ENCODE results near the gene AK1. TPM values are rescaled to one million over a fixed set of nuclear protein-coding genes. Genes with fewer than 3 reads are reported as not detected.

AK1 gene
- total and polyA plus RNA-seq, 2 of the 13 experiments (the other 11 are each of a cell fraction or from before 2014, with no cell fraction given), result 19.1 to 32.8 TPM

- no peak for TF ChIP-seq ZNF280B (CRISPR knock-in tag; IDR thresholded peaks at IDR 0.05; ENCODE audit: borderline replicate concordance)
- TF ChIP-seq, protein P1, sequence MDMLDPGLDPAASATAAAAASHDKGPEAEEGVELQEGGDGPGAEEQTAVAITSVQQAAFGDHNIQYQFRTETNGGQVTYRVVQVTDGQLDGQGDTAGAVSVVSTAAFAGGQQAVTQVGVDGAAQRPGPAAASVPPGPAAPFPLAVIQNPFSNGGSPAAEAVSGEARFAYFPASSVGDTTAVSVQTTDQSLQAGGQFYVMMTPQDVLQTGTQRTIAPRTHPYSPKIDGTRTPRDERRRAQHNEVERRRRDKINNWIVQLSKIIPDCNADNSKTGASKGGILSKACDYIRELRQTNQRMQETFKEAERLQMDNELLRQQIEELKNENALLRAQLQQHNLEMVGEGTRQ (IDR thresholded peaks at IDR 0.05; ENCODE audit: low read depth, low read length), result no peak
- TF ChIP-seq, protein P1 (CRISPR knock-in tag; IDR thresholded peaks at IDR 0.05; ENCODE audit: borderline replicate concordance), result no peak
- no peak for TF ChIP-seq ZNF317 (CRISPR knock-in tag; IDR thresholded peaks at IDR 0.05)
- no peak for TF ChIP-seq NR3C1 (CRISPR knock-in tag; IDR thresholded peaks at IDR 0.05)
- no peak for TF ChIP-seq ZNF367 (CRISPR knock-in tag; IDR thresholded peaks at IDR 0.05; ENCODE audit: borderline replicate concordance)
- TF ChIP-seq SALL2 (CRISPR knock-in tag; IDR thresholded peaks at IDR 0.05), result no peak
- TF ChIP-seq ZNF496 (CRISPR knock-in tag; IDR thresholded peaks at IDR 0.05; ENCODE audit: insufficient replicate concordance), result no peak
- TF ChIP-seq TIGD3 (CRISPR knock-in tag; IDR thresholded peaks at IDR 0.05; ENCODE audit: borderline replicate concordance), result no peak
- no peak for TF ChIP-seq BORCS8-MEF2B (CRISPR knock-in tag; IDR thresholded peaks at IDR 0.05)
- no peak for TF ChIP-seq ZNF776 (CRISPR knock-in tag; IDR thresholded peaks at IDR 0.05)
- TF ChIP-seq, protein P2, sequence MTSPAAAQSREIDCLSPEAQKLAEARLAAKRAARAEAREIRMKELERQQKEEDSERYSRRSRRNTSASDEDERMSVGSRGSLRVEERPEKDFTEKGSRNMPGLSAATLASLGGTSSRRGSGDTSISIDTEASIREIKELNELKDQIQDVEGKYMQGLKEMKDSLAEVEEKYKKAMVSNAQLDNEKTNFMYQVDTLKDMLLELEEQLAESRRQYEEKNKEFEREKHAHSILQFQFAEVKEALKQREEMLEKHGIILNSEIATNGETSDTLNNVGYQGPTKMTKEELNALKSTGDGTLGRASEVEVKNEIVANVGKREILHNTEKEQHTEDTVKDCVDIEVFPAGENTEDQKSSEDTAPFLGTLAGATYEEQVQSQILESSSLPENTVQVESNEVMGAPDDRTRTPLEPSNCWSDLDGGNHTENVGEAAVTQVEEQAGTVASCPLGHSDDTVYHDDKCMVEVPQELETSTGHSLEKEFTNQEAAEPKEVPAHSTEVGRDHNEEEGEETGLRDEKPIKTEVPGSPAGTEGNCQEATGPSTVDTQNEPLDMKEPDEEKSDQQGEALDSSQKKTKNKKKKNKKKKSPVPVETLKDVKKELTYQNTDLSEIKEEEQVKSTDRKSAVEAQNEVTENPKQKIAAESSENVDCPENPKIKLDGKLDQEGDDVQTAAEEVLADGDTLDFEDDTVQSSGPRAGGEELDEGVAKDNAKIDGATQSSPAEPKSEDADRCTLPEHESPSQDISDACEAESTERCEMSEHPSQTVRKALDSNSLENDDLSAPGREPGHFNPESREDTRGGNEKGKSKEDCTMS (CRISPR knock-in tag; conservative IDR thresholded peaks at IDR 0.05), result no peak
- no peak for TF ChIP-seq ZNF792 (CRISPR knock-in tag; IDR thresholded peaks at IDR 0.05)
- no peak for TF ChIP-seq RFX5 (IDR thresholded peaks at IDR 0.05; ENCODE audit: low read depth, low read length)
- no peak for TF ChIP-seq DR1 (CRISPR knock-in tag; IDR thresholded peaks at IDR 0.05)
Observed at GRCh38 chr9:127884427-127884911, 7.0 kb upstream of the AK1 start (continued).

All from HepG2 (cell line).